GM19372 (cell line): ENCODE measurements around the gene IL12RB1.
"Not testable (repeated sequence)": the region's sequence is repeated elsewhere in the genome, so short reads cannot be mapped to it uniquely, and the experiment has no call there.

Experiments used
- ATAC-seq: cut with Tn5 transposase; IDR thresholded peaks from one replicate; pipeline ENCODE4 v1.9.1; 2021; ENCODE audit warnings: mild to moderate bottlenecking, low read depth, moderate library complexity; ENCODE audit not compliant: unreplicated experiment

The IL12RB1 gene

GRCh38 chr19:18113827-18114226 lies 27.1 kb upstream of the IL12RB1 start:
- no peak for ATAC-seq

- no peak for ATAC-seq
Measured at GRCh38 chr19:18112989-18113478, 26.3 kb upstream of the IL12RB1 start.

GRCh38 chr19:18110609-18111232 lies 24.0 kb upstream of the IL12RB1 start:
- no peak for ATAC-seq

GRCh38 chr19:18109733-18110608 lies 23.2 kb upstream of the IL12RB1 start:
- no peak for ATAC-seq

- ATAC-seq: no peak
Measured at GRCh38 chr19:18109341-18109732, 22.6 kb upstream of the IL12RB1 start.

GRCh38 chr19:18108897-18109296 lies 22.2 kb upstream of the IL12RB1 start:
- ATAC-seq: no peak

- no peak for ATAC-seq
Measured at GRCh38 chr19:18107235-18107634, 20.5 kb upstream of the IL12RB1 start.

- not testable (repeated sequence) for ATAC-seq
Measured at GRCh38 chr19:18105259-18105658, 18.5 kb upstream of the IL12RB1 start.

GRCh38 chr19:18104793-18105131 lies 18.0 kb upstream of the IL12RB1 start:
- no peak for ATAC-seq

GRCh38 chr19:18102916-18103542 lies 16.3 kb upstream of the IL12RB1 start:
- ATAC-seq: no peak

- no peak for ATAC-seq
Measured at GRCh38 chr19:18101268-18101667, 14.5 kb upstream of the IL12RB1 start.

GRCh38 chr19:18100710-18101109 lies 14.0 kb upstream of the IL12RB1 start:
- no peak for ATAC-seq

- ATAC-seq: no peak
Measured at GRCh38 chr19:18099623-18099995, 12.9 kb upstream of the IL12RB1 start.

- ATAC-seq: no peak
Measured at GRCh38 chr19:18098891-18099622, 12.3 kb upstream of the IL12RB1 start.

GRCh38 chr19:18097993-18098890 lies 11.5 kb upstream of the IL12RB1 start:
- no peak for ATAC-seq

GRCh38 chr19:18097217-18097992 lies 10.7 kb upstream of the IL12RB1 start, which contains the start of gene MAST3:
MAST3 (plus strand) TSS chr19:18097778; CDS start chr19:18097793, 15 bp downstream.
- no peak for ATAC-seq

- no peak for ATAC-seq
Measured at GRCh38 chr19:18096258-18096657, 9.5 kb upstream of the IL12RB1 start.

GRCh38 chr19:18093439-18094161 lies 6.9 kb upstream of the IL12RB1 start:
- no peak for ATAC-seq
